GM12865 (cell line): ENCODE results near the gene ADARB2.
"Not testable (repeated sequence)": the region's sequence is repeated elsewhere in the genome, so short reads cannot be mapped to it uniquely, and the experiment has no call there.

Experiments
- DNase-seq: peaks from one replicate; pipeline ENCODE4 v3.0.0; 2010; ENCODE audit warnings: low read depth
- H3K4me3 ChIP-seq: 2 replicates; pipeline ENCODE4 v1.5.1; 2011; ENCODE audit warnings: mild to moderate bottlenecking, low read depth, low read length, control low read depth
- CTCF ChIP-seq: IDR thresholded peaks from 2 replicates; pipeline ENCODE4 v1.5.1; 2011; ENCODE audit warnings: low read length, control low read depth, low read depth, inconsistent platforms; ENCODE audit not compliant: insufficient read depth; ENCODE audit errors: missing control alignments

The ADARB2 gene

GRCh38 chr10:1542941-1543340, 194.4 kb downstream of the ADARB2 start:
- H3K4me3 ChIP-seq: no peak overlapping the region
- TF ChIP-seq CTCF: no peak
- DNase-seq: no peak

- TF ChIP-seq CTCF: no peak
- H3K4me3 ChIP-seq: no peak overlapping the region
- DNase-seq: peak; percentile 24
Measured at GRCh38 chr10:1540144-1540543, 197.2 kb downstream of the ADARB2 start.

GRCh38 chr10:1539216-1539615, 198.1 kb downstream of the ADARB2 start:
- no peak overlapping the region for H3K4me3 ChIP-seq
- DNase-seq: no peak
- TF ChIP-seq CTCF: no peak

- no peak overlapping the region for H3K4me3 ChIP-seq
- no peak for DNase-seq
- TF ChIP-seq CTCF: no peak
Measured at GRCh38 chr10:1538531-1539061, 198.7 kb downstream of the ADARB2 start.

- H3K4me3 ChIP-seq: no peak overlapping the region
- no peak for TF ChIP-seq CTCF
- DNase-seq: no peak
Measured at GRCh38 chr10:1538121-1538520, 199.2 kb downstream of the ADARB2 start.

GRCh38 chr10:1537449-1537848, 199.9 kb downstream of the ADARB2 start:
- not testable (repeated sequence) for H3K4me3 ChIP-seq, DNase-seq

GRCh38 chr10:1536341-1536740, 201.0 kb downstream of the ADARB2 start:
- no peak overlapping the region for H3K4me3 ChIP-seq
- no peak for TF ChIP-seq CTCF
- DNase-seq: no peak
